Liver (tissue), 9 donors: Measurements from ENCODE around the gene URI1. TPM values are rescaled to one million over a fixed set of nuclear protein-coding genes. Genes with fewer than 3 reads are reported as not detected.

Experiments used
- DNase-seq: peaks from one replicate; pipeline ENCODE4 v3.0.0-alpha.2; 2017; ENCODE audit warnings: low spot score
- H3K27ac ChIP-seq, 2 donors: one replicate each; pipeline ENCODE4 v1.7.0; 2013; ENCODE audit warnings: inconsistent platforms in 2 of 2, low read length in 2 of 2, control low read depth in 1 of 2, low read depth in 1 of 2, mild to moderate bottlenecking in 1 of 2
- H3K27me3 ChIP-seq, 4 donors: one replicate each; pipeline versions ENCODE4 v1.6.1 to v1.7.0; 2013; ENCODE audit warnings: low read length in 3 of 4, inconsistent platforms in 1 of 4, mild to moderate bottlenecking in 1 of 4, moderate library complexity in 1 of 4; ENCODE audit not compliant: control insufficient read depth in 4 of 4, insufficient read depth in 4 of 4
- H3K36me3 ChIP-seq, 4 donors: one replicate each; pipeline versions ENCODE4 v1.6.1 to v1.7.0; 2013; ENCODE audit warnings: low read length in 3 of 4, mild to moderate bottlenecking in 3 of 4, low read depth in 1 of 4, moderate library complexity in 1 of 4; ENCODE audit not compliant: control insufficient read depth in 4 of 4, insufficient read depth in 3 of 4
- H3K4me1 ChIP-seq, 4 donors: one replicate each; pipeline versions ENCODE4 v1.6.1 to v1.7.0; 2013; ENCODE audit warnings: low read length in 3 of 4, mild to moderate bottlenecking in 3 of 4, moderate library complexity in 1 of 4; ENCODE audit not compliant: control insufficient read depth in 4 of 4, insufficient read depth in 4 of 4
- H3K4me3 ChIP-seq, 3 donors: one replicate each; pipeline versions ENCODE4 v1.6.1 to v1.7.0; 2013; ENCODE audit warnings: low read length in 3 of 3, control low read depth in 1 of 3, low read depth in 1 of 3, mild to moderate bottlenecking in 1 of 3
- H3K9ac ChIP-seq, 2 donors: one replicate each; pipeline ENCODE4 v1.7.0; 2013; ENCODE audit warnings: low read length in 2 of 2, mild to moderate bottlenecking in 2 of 2, moderate library complexity in 2 of 2, control low read depth in 1 of 2, low read depth in 1 of 2
- H3K9me3 ChIP-seq, 4 donors: one replicate each; pipeline versions ENCODE4 v1.6.1 to v1.7.0; 2013; ENCODE audit warnings: low read length in 3 of 4; ENCODE audit not compliant: control insufficient read depth in 4 of 4
- ATF3 ChIP-seq: IDR thresholded peaks from 2 replicates; pipeline ENCODE4 v1.6.1; 2016; ENCODE audit warnings: antibody characterized with exemption
- CTCF ChIP-seq: fragments of 150-350 bp; IDR thresholded peaks from 2 replicates; pipeline ENCODE4 v1.5.1; 2017; ENCODE audit warnings: improper control_type of control experiment, low read depth, low read length; ENCODE audit not compliant: missing input control
- EGR1 ChIP-seq, 2 donors: IDR thresholded peaks; 2 replicates each; pipeline ENCODE4 v1.6.1; 2016 to 2018; ENCODE audit warnings: antibody characterized with exemption in 2 of 2, low read depth in 2 of 2
- FOXA1 ChIP-seq: IDR thresholded peaks from 2 replicates; pipeline ENCODE4 v1.6.1; 2016; ENCODE audit warnings: antibody characterized with exemption
- FOXA2 ChIP-seq: IDR thresholded peaks from 2 replicates; pipeline ENCODE4 v1.6.1; 2016; ENCODE audit warnings: antibody characterized with exemption
- GABPA ChIP-seq, 2 donors: IDR thresholded peaks in 1 of 2; conservative IDR thresholded peaks in 1 of 2; 2 replicates each; pipeline ENCODE4 v1.6.1; 2016; ENCODE audit warnings: antibody characterized with exemption in 2 of 2, mild to moderate bottlenecking in 1 of 2, moderate library complexity in 1 of 2
- HNF4G ChIP-seq: IDR thresholded peaks from 2 replicates; pipeline ENCODE4 v1.6.1; 2016; ENCODE audit warnings: antibody characterized with exemption
- JUND ChIP-seq, 2 donors: IDR thresholded peaks; 2 replicates each; pipeline ENCODE4 v1.6.1; 2016; ENCODE audit warnings: antibody characterized with exemption in 2 of 2
- MAX ChIP-seq: IDR thresholded peaks from 2 replicates; pipeline ENCODE4 v1.6.1; 2016; ENCODE audit warnings: antibody characterized with exemption
- NR2F2 ChIP-seq: IDR thresholded peaks from 2 replicates; pipeline ENCODE4 v1.6.1; 2016; ENCODE audit warnings: antibody characterized with exemption
- RAD21 ChIP-seq, 2 donors: IDR thresholded peaks; 2 replicates each; pipeline ENCODE4 v1.6.1; 2016; ENCODE audit warnings: antibody characterized with exemption in 2 of 2, mild to moderate bottlenecking in 2 of 2
- REST ChIP-seq: IDR thresholded peaks from 2 replicates; pipeline ENCODE4 v1.6.1; 2016; ENCODE audit warnings: antibody characterized with exemption, mild to moderate bottlenecking
- RXRA ChIP-seq, 2 donors: IDR thresholded peaks; 2 replicates each; pipeline ENCODE4 v1.6.1; 2017 to 2018; ENCODE audit warnings: antibody characterized with exemption in 2 of 2, mild to moderate bottlenecking in 1 of 2
- SP1 ChIP-seq: IDR thresholded peaks from 2 replicates; pipeline ENCODE4 v1.6.1; 2018; ENCODE audit warnings: antibody characterized with exemption, mild to moderate bottlenecking
- TAF1 ChIP-seq: conservative IDR thresholded peaks from 2 replicates; pipeline ENCODE4 v1.6.1; 2016; ENCODE audit warnings: antibody characterized with exemption, mild to moderate bottlenecking
- YY1 ChIP-seq: IDR thresholded peaks from 2 replicates; pipeline ENCODE4 v1.6.1; 2016; ENCODE audit warnings: antibody characterized with exemption, mild to moderate bottlenecking
- ZBTB33 ChIP-seq: IDR thresholded peaks from 2 replicates; pipeline ENCODE4 v1.6.1; 2016; ENCODE audit warnings: antibody characterized with exemption
- WGBS: extraction: QIAGEN DNeasy Blood & Tissue Kit; methylation state at CpG from one replicate; pipeline ENCODE4 v1.1.7; 2013; 5-methylcytosine and 5-hydroxymethylcytosine counted together
- polyA plus RNA-seq, 2 donors: library from polyadenylated mRNA; stranded (reverse) in 1 of 2; unstranded in 1 of 2; fragments of 200-250 nt in 1 of 2; fragments of >200 nt in 1 of 2; fragmentation: Nextera tagmentation in 1 of 2; extraction: Ambion mirVana in 1 of 2; gene quantifications; one replicate each; pipeline versions ENCODE4 v1.2.1 to v1.2.3, GENCODE V29; 2013 to 2015
- total RNA-seq, 2 donors: library from RNA; depleted of rRNA; stranded (reverse); fragments of >200 nt; gene quantifications; one replicate each; pipeline ENCODE4 v1.2.3, GENCODE V29; 2014
- donor health status: healthy.
- donor health status: healthy.
- donor health status: healthy.
- donor health status: healthy.
- donor health status: healthy.

Gene URI1
- total and polyA plus RNA-seq, 4 donors: 12.2 to 29.5 (median 15.7) TPM

GRCh38 chr19:29917911-29918310, 24.1 kb upstream of the URI1 start:
- Histone ChIP-seq H3K4me3 (no peak overlapping the region), H3K27me3 (no peaks in the 10 kb centered on the region), H3K9me3 (no peaks in the 10 kb centered on the region), H3K27ac (no peak overlapping the region), H3K36me3 (no peaks in the 10 kb centered on the region), H3K4me1 (no peaks in the 10 kb centered on the region), H3K9ac (no peak overlapping the region)
- no peak for DNase-seq
- no peak for TF ChIP-seq JUND (IDR thresholded peaks at IDR 0.05)
- TF ChIP-seq TAF1: no peak
- TF ChIP-seq REST: no peak
- TF ChIP-seq HNF4G: no peak
- no peak for TF ChIP-seq MAX
- TF ChIP-seq NR2F2: no peak
- no peak for TF ChIP-seq SP1
- TF ChIP-seq FOXA2: no peak
- 82% methylated on average over 7 of the region's 7 CpGs for WGBS

- H3K4me3 ChIP-seq: no peak overlapping the region
- no peaks in the 10 kb centered on the region for H3K4me1 ChIP-seq
- H3K9me3 ChIP-seq: no peaks in the 10 kb centered on the region
- TF ChIP-seq HNF4G (no peak), JUND (IDR thresholded peaks at IDR 0.05) (no peak), YY1 (no peak), FOXA1 (no peak), ZBTB33 (no peak), MAX (no peak), ATF3 (no peak), REST (no peak), GABPA (IDR thresholded peaks at IDR 0.05 in 1 of 2, conservative IDR thresholded peaks at IDR 0.05 in 1 of 2) (no peak), CTCF (no peak), RAD21 (IDR thresholded peaks at IDR 0.05) (no peak), EGR1 (IDR thresholded peaks at IDR 0.05; ENCODE audit: low read depth in 2 of 2) (no peak), RXRA (IDR thresholded peaks at IDR 0.05) (no peak), FOXA2 (no peak)
- H3K27ac ChIP-seq: no peak overlapping the region
- WGBS: 78% methylated on average over 6 of the region's 6 CpGs
- H3K27me3 ChIP-seq: no peaks in the 10 kb centered on the region
- H3K9ac ChIP-seq: no peak overlapping the region
- DNase-seq: no peak
- H3K36me3 ChIP-seq: no peaks in the 10 kb centered on the region
Observed at GRCh38 chr19:29918891-29919290, 23.1 kb upstream of the URI1 start.
